NOMO-1 treated with dmso at 0.1 percent for 144 hours (cell line): ENCODE measurements around the gene NOCT.
"Not testable (repeated sequence)": the region's sequence is repeated elsewhere in the genome, so short reads cannot be mapped to it uniquely, and the experiment has no call there.

Experiments
- DNase-seq: peaks from one replicate; lab custom pipeline; 2025; ENCODE audit not compliant: unreplicated experiment; lab: John Stamatoyannopoulos, UW

NOCT gene

GRCh38 chr4:139008278-139008677, 7.3 kb upstream of the NOCT start:
- DNase-seq = not testable (repeated sequence)

DNA sequence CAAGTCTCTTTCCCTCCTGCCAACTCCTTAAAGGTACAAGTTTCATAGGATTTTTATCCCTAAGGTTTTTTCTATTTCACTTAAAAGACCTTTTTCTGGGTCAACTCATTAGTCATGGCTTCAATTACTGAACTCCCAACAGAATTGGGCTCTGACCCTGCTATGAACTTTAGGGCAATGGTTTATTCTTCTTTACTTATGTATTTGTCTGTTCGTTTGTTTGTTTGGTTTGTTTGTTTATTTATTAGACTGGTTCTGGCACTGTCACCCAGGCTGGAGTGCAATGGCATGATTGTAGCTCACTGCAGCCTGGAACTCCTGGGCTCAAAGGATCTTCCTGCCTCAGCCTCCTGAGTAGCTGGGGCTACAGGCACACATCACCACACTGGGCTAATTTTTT, 5.9 kb upstream of the NOCT start:
- no peak for DNase-seq

- no peak for DNase-seq
These were observed 4.2 kb upstream of the NOCT start for GRCh38 chr4:139011225-139011950.

DNA sequence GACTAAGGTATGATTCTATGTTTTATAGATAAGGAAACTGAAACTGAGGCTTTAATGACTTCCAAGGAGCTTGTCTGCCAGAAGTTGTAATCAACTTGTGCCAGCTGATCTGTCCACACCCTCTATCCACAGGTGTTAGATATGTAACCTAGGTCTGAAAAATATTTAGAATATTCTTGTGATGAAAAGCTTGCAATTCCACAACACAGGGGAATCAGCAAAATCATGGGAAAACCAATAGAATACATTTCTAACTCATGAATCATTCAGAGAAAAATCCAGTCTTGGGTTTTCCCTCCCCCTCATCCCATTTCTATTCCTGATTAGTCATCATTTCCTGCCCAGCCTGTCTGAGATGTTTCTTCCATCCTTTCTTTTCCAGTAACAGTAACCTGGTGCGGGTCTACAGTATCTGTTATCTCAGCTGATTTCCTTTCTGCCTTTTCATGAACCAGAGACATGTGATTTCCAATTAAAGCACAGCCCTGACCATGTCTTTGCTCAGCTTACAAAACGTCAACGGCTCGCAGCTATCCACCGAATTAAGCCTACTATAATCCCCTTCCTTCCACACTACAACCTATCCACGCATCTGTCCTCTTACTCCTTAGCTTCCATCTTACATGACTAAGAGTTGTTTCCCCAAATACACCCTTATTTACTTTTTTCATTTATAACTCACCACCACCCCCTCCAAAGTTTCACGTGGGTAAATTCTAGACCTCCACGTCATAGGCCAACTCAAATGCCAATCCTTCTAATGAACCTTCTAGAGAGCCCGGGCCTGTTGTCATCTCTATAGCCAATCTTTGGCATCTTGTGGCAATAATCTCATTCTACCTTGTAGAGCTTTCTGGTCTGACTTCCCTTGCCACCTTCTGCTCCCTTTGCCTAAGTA, 961 bp upstream of the NOCT start:
- no peak for DNase-seq

DNA sequence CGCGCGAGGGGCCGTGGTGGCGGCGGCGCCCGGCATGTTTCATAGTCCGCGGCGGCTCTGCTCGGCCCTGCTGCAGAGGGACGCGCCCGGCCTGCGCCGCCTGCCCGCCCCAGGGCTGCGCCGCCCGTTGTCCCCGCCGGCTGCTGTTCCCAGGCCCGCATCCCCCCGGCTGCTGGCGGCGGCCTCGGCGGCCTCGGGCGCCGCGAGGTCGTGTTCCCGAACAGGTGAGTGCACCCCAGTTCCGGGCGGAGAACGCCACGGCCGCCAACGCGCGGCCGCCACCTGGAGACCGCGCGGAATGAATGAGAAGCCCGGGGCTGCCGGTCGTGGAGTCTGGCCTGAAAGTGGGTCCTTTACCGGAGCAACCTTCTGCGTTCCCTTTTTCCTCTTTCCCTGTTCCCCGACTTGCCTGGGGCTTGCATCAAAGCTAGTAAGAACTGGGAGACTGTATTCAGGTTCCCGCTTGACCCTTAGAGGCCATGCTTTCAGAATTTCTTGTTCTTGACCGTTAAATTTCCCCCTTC, 429 bp downstream of the NOCT start:
- DNase-seq = no peak

- no peak for DNase-seq
These were observed 2.3 kb downstream of the NOCT start for GRCh38 chr4:139017861-139018260.

GRCh38 chr4:139018501-139018900, 2.9 kb downstream of the NOCT start:
- DNase-seq = no peak

GRCh38 chr4:139018971-139019758, 3.6 kb downstream of the NOCT start:
- no peak for DNase-seq

DNA sequence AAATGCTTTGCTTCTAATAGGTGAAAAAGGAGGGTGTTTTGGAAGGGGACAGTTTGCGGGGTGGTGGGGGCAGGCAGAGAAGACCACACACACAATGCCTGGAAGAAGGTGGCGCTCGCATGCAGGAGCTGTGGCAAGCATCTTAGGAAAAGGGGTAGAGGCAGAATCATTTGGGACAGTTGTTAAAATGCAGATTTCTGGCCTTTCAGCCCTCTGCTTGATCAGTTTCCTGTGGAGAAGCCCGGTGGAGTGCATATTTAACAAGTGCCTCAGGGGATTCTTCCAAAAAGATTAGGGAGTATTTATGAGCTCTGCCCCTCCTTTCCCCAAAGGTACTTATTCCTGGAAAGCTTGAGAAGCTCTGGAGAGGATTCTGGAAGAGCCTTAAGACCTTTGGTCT, 4.8 kb downstream of the NOCT start:
- no peak for DNase-seq

DNA sequence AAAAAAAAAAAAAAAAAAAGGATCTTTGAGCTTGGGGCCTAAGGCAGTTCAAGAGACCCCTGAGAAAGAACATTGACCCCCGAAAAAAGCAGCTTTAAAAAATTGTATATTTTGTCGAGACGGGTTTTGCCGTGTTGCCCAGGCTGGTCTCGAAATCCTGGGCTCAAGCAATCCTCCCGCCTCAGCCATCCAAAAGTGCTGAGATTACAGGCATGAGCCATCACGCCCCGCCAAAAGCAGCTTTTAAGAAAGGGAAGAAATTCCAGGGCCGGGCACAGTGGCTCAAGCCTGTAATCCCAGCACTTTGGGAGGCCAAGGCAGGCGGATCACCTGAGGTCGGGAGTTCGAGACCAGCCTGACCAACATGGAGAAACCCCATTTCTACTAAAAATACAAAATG, 5.5 kb downstream of the NOCT start:
- DNase-seq = not testable (repeated sequence)

- no peak for DNase-seq
These were observed 7.3 kb downstream of the NOCT start for GRCh38 chr4:139022835-139023234.

DNA sequence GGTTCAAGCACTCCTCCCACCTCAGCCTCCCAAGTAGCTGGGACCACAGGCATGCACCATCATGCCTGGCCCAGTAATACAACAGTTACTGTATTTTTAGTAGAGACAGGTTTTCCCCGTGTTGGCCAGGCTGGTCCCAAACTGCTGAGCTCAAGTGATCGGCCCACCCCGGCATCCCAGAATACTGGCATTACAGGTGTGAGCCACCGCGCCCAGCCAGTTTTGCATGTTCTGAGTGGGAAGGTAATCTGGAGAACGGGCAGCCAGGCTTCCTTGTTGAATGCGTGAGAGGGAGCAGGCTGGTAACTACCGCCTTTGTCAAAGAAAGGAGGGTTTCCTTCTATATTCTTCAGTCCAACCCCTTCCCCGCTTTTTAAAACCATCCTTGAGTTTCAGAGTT, 9.1 kb downstream of the NOCT start:
- no peak for DNase-seq

DNA sequence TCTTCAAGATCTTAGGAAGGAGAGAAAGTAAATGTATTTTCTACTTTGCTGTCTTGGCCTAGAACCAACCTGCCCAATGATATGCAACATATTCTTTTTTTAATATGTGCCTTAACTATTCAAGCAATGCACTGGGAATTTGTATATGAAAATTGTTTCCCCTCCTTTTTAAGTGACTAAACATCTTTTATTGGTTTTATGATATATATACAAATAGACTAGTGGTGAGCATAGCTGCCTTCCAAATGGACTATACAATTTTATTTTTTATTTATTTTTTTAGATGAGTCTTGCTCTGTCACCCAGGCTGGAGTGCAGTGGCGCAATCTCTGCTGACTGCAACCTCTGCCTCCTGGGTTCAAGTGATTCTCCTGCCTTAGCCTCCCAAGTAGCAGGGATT, 10.3 kb downstream of the NOCT start:
- DNase-seq = no peak

GRCh38 chr4:139027776-139028175, 12.2 kb downstream of the NOCT start:
- DNase-seq = no peak

DNA sequence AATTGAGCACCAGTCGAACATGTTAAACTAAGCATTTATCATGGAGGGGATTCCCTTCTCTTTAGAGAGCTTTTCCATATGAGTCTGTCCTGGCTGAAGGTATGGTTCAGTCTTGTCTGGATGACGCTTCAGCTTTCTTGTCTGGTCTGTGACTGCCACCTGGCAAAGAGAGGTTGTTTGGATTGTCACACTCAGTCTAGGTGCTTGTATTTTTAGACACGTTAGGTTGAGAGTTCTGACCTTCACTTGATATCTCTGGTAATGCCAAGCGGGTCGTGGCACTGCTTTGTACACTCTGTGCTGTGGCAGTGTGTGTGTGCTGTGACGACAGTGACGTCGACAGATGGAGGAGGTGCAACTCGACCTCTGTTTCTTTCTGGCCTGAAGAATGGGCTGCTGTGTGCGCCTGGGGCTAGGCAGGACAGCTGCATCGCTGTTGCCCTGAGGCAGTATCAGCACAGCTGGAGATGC, 12.6 kb downstream of the NOCT start:
- DNase-seq = no peak

GRCh38 chr4:139029866-139030363, 14.3 kb downstream of the NOCT start:
- DNase-seq = not testable (repeated sequence)

DNA sequence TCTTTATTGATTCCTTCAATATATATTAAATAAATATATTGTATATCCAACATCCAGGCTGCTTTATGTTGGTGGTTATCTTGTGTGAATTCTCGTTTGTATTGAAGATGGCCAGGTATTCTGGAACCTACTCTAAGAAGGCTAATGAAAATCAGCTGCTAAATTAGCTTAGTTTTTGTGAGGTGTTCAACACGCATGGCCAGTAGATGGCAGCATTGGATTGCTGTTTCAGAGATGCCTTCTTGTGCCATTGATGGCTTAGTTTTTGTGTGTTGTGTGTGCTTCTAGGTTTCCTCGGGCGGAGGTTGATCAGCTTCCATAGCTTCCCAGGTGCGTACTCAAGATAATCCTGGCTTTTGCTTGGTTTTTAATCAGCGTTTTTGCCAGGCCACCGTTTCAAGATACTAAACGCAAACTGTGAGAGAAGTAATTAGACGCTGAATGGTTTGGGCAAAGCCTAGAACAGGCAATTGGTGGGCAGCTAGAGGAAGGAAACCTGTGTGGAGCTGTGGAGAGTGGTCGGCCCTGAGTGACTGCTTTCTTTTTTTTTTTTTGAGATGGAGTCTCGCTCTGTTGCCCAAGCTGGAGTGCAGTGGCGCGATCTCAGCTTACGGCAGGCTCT, 15.1 kb downstream of the NOCT start:
- no peak for DNase-seq

DNA sequence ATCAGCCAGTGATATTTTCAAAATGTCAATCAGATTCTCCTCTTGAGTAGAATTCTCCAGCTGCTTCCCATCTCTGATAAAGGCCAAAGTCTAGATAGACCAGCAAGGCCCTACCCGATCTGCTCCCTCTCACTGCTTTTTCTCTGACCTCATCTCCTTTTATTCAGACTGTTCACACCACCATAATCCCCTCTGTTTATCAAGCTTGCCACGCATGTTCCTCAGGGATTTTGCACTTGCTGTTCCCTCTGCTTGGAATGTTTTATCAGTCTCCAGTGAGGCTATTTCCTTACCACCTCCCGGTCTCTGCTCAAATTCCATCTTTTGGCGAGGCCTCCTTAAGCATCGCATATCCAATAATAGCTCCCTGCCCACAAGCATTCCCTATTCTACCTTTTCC, 20.1 kb downstream of the NOCT start:
- DNase-seq = no peak

GRCh38 chr4:139036885-139037284, 21.3 kb downstream of the NOCT start:
- DNase-seq = no peak

- DNase-seq = no peak
These were observed 23.4 kb downstream of the NOCT start for GRCh38 chr4:139038874-139039443.
